ENCODE measurements around the gene SPRR2E. TPM values are rescaled to one million over a fixed set of nuclear protein-coding genes. Genes with fewer than 3 reads are reported as not detected.

Gene SPRR2E
- total RNA-seq, 4 donors from 2014 or later, result 10.8 to 314 (median 156) TPM

- H3K4me3 ChIP-seq, result no peak overlapping the region
- H3K27ac ChIP-seq, result no peak overlapping the region
Observed at GRCh38 chr1:153081736-153082135, 12.6 kb downstream of the SPRR2E start.

DNA sequence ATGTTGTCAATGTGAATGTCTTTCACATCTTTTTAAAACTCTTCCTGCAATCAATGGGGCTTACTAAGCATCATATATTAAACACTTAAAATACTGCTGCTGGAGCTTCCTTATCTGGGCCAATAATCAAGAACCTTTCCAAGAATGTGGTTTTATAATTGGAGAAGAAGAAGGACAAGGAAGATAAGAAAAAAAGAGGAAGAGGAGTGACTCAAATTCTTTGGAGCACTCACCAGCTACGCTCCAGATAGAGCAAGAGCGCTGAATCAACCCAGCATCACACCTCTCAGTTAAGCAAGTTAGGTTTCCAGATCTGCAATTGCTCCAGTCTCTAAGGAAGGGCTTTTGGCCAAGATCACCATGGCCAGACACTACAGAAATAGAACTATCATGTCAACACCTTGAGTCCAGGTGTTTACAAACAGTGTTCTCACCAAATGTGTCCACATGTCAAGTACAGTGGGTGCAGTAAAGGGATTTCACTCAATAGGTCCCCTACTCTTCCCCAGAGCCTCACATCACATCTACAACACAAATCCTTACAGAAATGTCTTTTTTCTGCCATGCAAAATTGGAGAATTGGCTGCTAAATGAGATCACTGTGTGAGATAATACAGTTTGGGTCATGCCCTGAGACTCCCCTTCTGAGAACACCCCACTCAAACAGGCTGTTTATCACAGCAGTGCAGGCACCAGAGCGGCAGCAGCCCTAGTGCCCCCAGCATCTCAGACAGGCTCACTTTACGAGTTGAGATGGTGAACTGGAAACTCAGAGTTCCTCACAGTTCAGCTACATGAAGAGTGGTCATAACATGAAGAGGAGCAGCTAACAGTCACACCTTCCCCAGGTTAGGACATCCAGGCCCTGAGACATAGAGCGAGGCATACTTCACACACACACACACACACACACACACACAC, 21.3 kb downstream of the SPRR2E start:
- no peaks in the 10 kb centered on the region for H3K27me3 ChIP-seq
- no peak for DNase-seq (ENCODE audit: low spot score in 2 of 2)
- H3K36me3 ChIP-seq, result no peaks in the 10 kb centered on the region
- H3K4me1 ChIP-seq, result no peaks in the 10 kb centered on the region
- 74% methylated on average over 5 of the region's 5 CpGs for WGBS
- no peak overlapping the region for H3K4me3 ChIP-seq
- H3K9me3 ChIP-seq, result peaks cover 3% of the 10 kb centered on the region
- no peak overlapping the region for H3K27ac ChIP-seq
- no peak for TF ChIP-seq POLR2AphosphoS5 (IDR thresholded peaks at IDR 0.05)
- no peak for TF ChIP-seq CTCF (IDR thresholded peaks at IDR 0.05)
- TF ChIP-seq EP300 (IDR thresholded peaks at IDR 0.05), result no peak
- no peak for TF ChIP-seq POLR2A (IDR thresholded peaks at IDR 0.05)

More at GRCh38 chr1:153081736-153082135, 12.6 kb downstream of the SPRR2E start:
- no peak for DNase-seq (ENCODE audit: low spot score in 2 of 2)
- H3K36me3 ChIP-seq, result no peaks in the 10 kb centered on the region
- H3K9me3 ChIP-seq, result peaks cover 8% of the 10 kb centered on the region
- WGBS, result 56% methylated on average over 3 of the region's 3 CpGs
- H3K27me3 ChIP-seq, result no peaks in the 10 kb centered on the region
- TF ChIP-seq CTCF (IDR thresholded peaks at IDR 0.05), result no peak
- no peak for TF ChIP-seq POLR2A (IDR thresholded peaks at IDR 0.05)
- TF ChIP-seq POLR2AphosphoS5 (IDR thresholded peaks at IDR 0.05), result no peak
- no peak for TF ChIP-seq EP300 (IDR thresholded peaks at IDR 0.05)
- H3K4me1 ChIP-seq, result no peaks in the 10 kb centered on the region

DNA sequence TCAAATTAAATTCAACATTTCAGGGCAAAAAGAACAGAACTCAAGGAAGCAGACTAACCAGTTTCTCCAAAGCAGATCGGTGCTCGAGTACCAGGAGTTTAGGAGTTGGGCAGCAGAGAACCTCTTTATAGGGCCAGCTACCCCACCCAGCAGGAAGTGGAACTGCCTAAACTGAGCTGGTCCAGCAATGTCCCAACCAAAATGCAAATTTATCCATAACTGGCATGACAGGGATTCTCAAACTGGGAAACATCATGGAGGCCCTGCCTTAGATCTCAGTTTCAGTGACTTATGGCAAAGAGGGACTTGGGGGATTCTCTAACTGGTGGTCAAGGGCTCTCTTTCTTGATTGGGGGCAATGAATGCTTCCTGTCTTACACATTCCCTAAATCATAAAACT, 22.8 kb downstream of the SPRR2E start, which contains the start of gene SPRR2B:
SPRR2B (minus strand) TSS at position 101 of the 400 bp plus-strand sequence. CDS start 772 bp downstream, outside the sequence.
- DNase-seq (ENCODE audit: low spot score in 2 of 2), result no peak
- Histone ChIP-seq H3K36me3 (no peaks in the 10 kb centered on the region), H3K27ac (no peak within 1 kb of the TSS), H3K4me1 (no peaks in the 10 kb centered on the region), H3K27me3 (no peaks in the 10 kb centered on the region), H3K9me3 (no peaks in the 10 kb centered on the region), H3K4me3 (no peak within 1 kb of the TSS)
- WGBS, result 70% methylated on average over 2 of the region's 2 CpGs
- TF ChIP-seq EP300 (IDR thresholded peaks at IDR 0.05) (no peak), POLR2A (IDR thresholded peaks at IDR 0.05) (no peak), CTCF (IDR thresholded peaks at IDR 0.05) (no peak), POLR2AphosphoS5 (IDR thresholded peaks at IDR 0.05) (no peak)

DNA sequence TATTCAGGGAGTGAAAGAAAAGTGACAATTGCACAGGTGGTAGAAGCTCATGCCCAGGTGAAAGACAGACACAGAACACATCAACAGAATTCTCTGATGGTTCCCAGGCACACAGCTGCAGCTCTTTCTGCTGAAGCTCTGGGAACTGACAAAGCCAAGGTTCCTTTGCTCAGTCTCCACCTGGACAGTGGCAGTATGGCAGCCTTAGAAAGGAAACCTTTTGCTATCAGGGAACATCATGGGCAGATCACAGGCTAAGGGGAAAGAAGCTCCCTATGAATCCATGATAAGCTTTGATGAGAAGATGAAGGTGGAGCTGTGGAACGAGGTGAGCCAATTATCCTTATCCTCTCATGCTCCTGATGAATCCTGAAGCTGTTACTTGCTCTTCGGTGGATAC, 24.1 kb downstream of the SPRR2E start:
- Histone ChIP-seq H3K27me3 (no peaks in the 10 kb centered on the region), H3K36me3 (no peaks in the 10 kb centered on the region), H3K9me3 (no peaks in the 10 kb centered on the region), H3K4me3 (no peak overlapping the region), H3K4me1 (no peaks in the 10 kb centered on the region), H3K27ac (no peak overlapping the region)
- TF ChIP-seq CTCF (IDR thresholded peaks at IDR 0.05) (no peak), POLR2A (IDR thresholded peaks at IDR 0.05) (no peak), POLR2AphosphoS5 (IDR thresholded peaks at IDR 0.05) (no peak), EP300 (IDR thresholded peaks at IDR 0.05) (no peak)
- WGBS, result 77% methylated on average over 2 of the region's 2 CpGs
- no peak for DNase-seq (ENCODE audit: low spot score in 2 of 2)
